Measurements from ENCODE around the gene MARCHF9. TPM values are rescaled to one million over a fixed set of nuclear protein-coding genes. Genes with fewer than 3 reads are reported as not detected.
A peak's percentile ranks its signal among the peaks of the same experiment; 100 is the strongest.

MARCHF9 gene
- total and polyA plus RNA-seq, 4 donors = 4.8 to 29.9 (median 14.0) TPM

DNA sequence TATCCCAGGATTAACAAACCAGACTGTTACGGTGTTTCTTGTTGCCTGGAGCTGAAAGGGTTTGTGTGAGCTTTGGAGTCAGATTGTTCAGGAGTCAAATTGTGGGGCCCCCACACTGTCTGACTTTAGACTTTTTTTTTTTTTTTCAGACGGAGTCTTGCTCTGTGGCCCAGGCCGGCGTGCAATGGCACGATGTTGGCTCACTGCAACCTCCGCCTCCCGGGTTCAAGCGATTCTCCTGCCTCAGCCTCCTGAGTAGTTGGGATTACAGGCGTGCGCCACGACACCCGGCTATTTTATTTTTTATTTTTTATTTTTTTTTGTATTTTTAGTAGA is 28.5 kb downstream of the MARCHF9 start:
- intact Hi-C loops (cut with DNase I) = loop anchor here in 1 of 2 donors (5.0 kb wide), 1 partner anchor 124 kb away; no protein-coding TSS in a partner anchor
- no peak for ATAC-seq (ENCODE audit: low FRiP score)
- DNase-seq = no peak
- Histone ChIP-seq H3K9me3 (ENCODE audit: control insufficient read depth, low read length) (no peaks in the 10 kb centered on the region), H3K27ac (ENCODE audit: low read depth in 1 of 2, low read length in 2 of 2) (no peak overlapping the region), H3K36me3 (ENCODE audit: control insufficient read depth in 1 of 2, insufficient read depth in 2 of 2, low read length in 1 of 2) (peaks cover 2 to 7% of the 10 kb centered on the region in 2 donors), H3K27me3 (ENCODE audit: control insufficient read depth in 1 of 2, insufficient read depth in 2 of 2, low read length in 1 of 2) (no peaks in the 10 kb centered on the region), H3K4me3 (ENCODE audit: low read length in 2 of 2) (peak overlapping the region; percentile 16 to 95), H3K4me1 (ENCODE audit: control insufficient read depth in 1 of 2, insufficient read depth in 2 of 2, low read length in 2 of 2) (no peaks in the 10 kb centered on the region)
- WGBS, 2 donors = 84 to 86% methylated on average over 12 of the region's 12 CpGs

- no peak overlapping the region for H3K4me3 ChIP-seq (ENCODE audit: low read length in 2 of 2)
- intact Hi-C loops (cut with DNase I) = loop anchor here in 1 of 2 donors (5.0 kb wide), 1 partner anchor 123 kb away; no protein-coding TSS in a partner anchor
- DNase-seq (no peak), ATAC-seq (ENCODE audit: low FRiP score) (no peak)
- no peaks in the 10 kb centered on the region for H3K9me3 ChIP-seq (ENCODE audit: control insufficient read depth, low read length)
- H3K36me3 ChIP-seq (ENCODE audit: control insufficient read depth in 1 of 2, insufficient read depth in 2 of 2, low read length in 1 of 2) = peaks cover 2 to 7% of the 10 kb centered on the region in 2 donors
- no peak overlapping the region for H3K27ac ChIP-seq (ENCODE audit: low read depth in 1 of 2, low read length in 2 of 2)
- H3K27me3 ChIP-seq (ENCODE audit: control insufficient read depth in 1 of 2, insufficient read depth in 2 of 2, low read length in 1 of 2) = no peaks in the 10 kb centered on the region
- 92 to 93% methylated on average over 11 of the region's 11 CpGs for WGBS, 2 donors
- H3K4me1 ChIP-seq (ENCODE audit: control insufficient read depth in 1 of 2, insufficient read depth in 2 of 2, low read length in 2 of 2) = no peaks in the 10 kb centered on the region
These were observed 29.0 kb downstream of the MARCHF9 start for GRCh38 chr12:57783861-57784260.

DNA sequence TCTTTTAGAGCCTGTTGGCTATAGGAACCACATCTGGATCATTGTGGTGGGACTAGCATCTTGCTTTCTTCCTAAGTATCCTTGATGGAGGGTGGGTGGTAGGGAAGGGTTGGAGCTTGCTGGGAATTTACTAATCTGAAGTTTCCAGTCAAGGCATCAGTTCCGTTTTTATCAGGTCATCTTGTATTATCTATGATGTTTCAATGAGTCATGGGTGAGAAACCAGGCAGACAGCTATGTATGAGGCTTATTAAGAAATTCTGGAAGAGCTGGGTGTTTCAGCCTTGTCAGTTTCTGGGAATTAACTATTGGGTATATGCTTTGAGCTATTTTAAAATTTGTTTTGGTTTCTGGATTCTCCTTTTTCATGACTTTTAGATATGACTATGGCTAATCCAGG is 39.0 kb downstream of the MARCHF9 start:
- H3K4me1 ChIP-seq (ENCODE audit: control insufficient read depth in 1 of 2, insufficient read depth in 2 of 2, low read length in 2 of 2) = no peaks in the 10 kb centered on the region
- intact Hi-C loops (cut with DNase I) = no loop called here
- H3K27ac ChIP-seq (ENCODE audit: low read depth in 1 of 2, low read length in 2 of 2) = no peak overlapping the region
- no peaks in the 10 kb centered on the region for H3K27me3 ChIP-seq (ENCODE audit: control insufficient read depth in 1 of 2, insufficient read depth in 2 of 2, low read length in 1 of 2)
- DNase-seq (no peak), ATAC-seq (ENCODE audit: low FRiP score) (no peak)
- H3K36me3 ChIP-seq (ENCODE audit: control insufficient read depth in 1 of 2, insufficient read depth in 2 of 2, low read length in 1 of 2) = peaks cover 4% of the 10 kb centered on the region in 2 donors
- no peaks in the 10 kb centered on the region for H3K9me3 ChIP-seq (ENCODE audit: control insufficient read depth, low read length)
- no peak overlapping the region for H3K4me3 ChIP-seq (ENCODE audit: low read length in 2 of 2)
- 21 to 25% methylated on average over 1 of the region's 1 CpG for WGBS, 2 donors

DNA sequence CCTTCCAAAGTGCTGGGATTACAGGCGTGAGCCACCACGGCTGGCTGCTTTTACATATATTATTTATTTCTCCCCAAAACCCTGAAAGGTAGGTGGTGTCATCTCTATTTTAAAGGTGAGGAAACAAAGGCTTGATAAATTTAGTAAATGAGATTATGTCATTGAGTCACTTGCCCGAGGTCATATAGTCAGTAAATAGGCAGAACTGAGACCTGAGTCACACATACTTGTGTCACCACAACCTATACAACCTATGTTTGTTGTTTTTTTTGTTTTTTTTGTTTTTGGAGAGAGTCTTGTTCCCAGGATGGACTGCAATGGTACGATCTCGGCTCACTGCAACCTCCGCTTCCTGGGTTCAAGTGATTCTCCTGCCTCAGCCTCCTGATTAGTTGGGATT is 40.5 kb downstream of the MARCHF9 start:
- no peaks in the 10 kb centered on the region for H3K9me3 ChIP-seq (ENCODE audit: control insufficient read depth, low read length)
- ATAC-seq (ENCODE audit: low FRiP score) (no peak), DNase-seq (no peak)
- H3K27ac ChIP-seq (ENCODE audit: low read depth in 1 of 2, low read length in 2 of 2) = no peak overlapping the region
- H3K4me3 ChIP-seq (ENCODE audit: low read length in 2 of 2) = no peak overlapping the region
- H3K27me3 ChIP-seq (ENCODE audit: control insufficient read depth in 1 of 2, insufficient read depth in 2 of 2, low read length in 1 of 2) = no peaks in the 10 kb centered on the region
- no peaks in the 10 kb centered on the region for H3K4me1 ChIP-seq (ENCODE audit: control insufficient read depth in 1 of 2, insufficient read depth in 2 of 2, low read length in 2 of 2)
- H3K36me3 ChIP-seq (ENCODE audit: control insufficient read depth in 1 of 2, insufficient read depth in 2 of 2, low read length in 1 of 2) = peaks cover 4 to 6% of the 10 kb centered on the region in 2 donors
- intact Hi-C loops (cut with DNase I) = no loop called here
- WGBS, 2 donors = 90 to 95% methylated on average over 6 of the region's 6 CpGs

DNA sequence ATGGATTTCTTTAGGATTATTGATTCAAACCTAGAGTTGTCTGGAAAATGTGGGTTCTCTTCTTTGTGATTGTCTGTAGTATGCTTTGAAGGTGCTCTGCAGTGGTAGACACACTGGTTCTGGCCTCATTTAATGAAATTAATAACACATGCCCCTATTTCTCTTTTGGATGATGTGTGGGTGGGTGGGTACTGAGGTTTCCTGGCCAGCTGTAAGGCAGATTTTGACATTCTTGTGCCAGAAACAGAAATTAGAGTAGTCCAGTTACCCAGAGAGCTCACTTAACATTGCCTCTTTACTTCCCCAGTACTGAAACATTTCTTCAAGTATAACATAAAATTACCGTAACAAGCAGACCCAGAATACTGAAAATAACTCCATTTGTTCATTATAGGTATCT is 42.1 kb downstream of the MARCHF9 start:
- intact Hi-C loops (cut with DNase I) = no loop called here
- DNase-seq (no peak), ATAC-seq (ENCODE audit: low FRiP score) (no peak)
- WGBS, 2 donors = 89 to 93% methylated on average over 1 of the region's 1 CpG
- Histone ChIP-seq H3K9me3 (ENCODE audit: control insufficient read depth, low read length) (no peaks in the 10 kb centered on the region), H3K27ac (ENCODE audit: low read depth in 1 of 2, low read length in 2 of 2) (no peak overlapping the region), H3K4me1 (ENCODE audit: control insufficient read depth in 1 of 2, insufficient read depth in 2 of 2, low read length in 2 of 2) (no peaks in the 10 kb centered on the region), H3K4me3 (ENCODE audit: low read length in 2 of 2) (no peak overlapping the region), H3K27me3 (ENCODE audit: control insufficient read depth in 1 of 2, insufficient read depth in 2 of 2, low read length in 1 of 2) (no peaks in the 10 kb centered on the region), H3K36me3 (ENCODE audit: control insufficient read depth in 1 of 2, insufficient read depth in 2 of 2, low read length in 1 of 2) (peaks cover 4 to 7% of the 10 kb centered on the region in 2 donors)

DNA sequence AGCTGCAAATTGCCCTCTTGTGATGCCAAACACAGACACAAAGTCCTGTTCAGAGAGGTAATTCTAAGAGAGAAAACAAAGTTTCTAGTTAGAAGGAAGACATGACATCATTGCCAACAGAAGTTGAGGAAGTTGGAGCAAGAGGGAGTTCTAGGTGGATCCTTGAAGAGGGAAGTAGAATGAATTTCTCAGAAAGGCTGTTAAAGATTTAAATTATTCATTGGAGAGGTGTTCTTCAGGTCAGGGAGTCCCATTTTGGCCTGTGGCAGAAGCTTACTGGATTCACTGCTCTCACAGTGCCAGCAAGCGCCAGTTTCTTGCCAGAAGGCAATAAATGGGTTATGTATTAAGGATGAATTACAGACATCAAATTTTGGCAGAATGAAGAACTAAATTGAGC is 43.0 kb downstream of the MARCHF9 start:
- intact Hi-C loops (cut with DNase I) = no loop called here

GRCh38 chr12:57800965-57801364 is 46.1 kb downstream of the MARCHF9 start:
- intact Hi-C loops (cut with DNase I) = no loop called here
- Histone ChIP-seq H3K9me3 (ENCODE audit: control insufficient read depth, low read length) (no peaks in the 10 kb centered on the region), H3K27ac (ENCODE audit: low read depth in 1 of 2, low read length in 2 of 2) (no peak overlapping the region), H3K4me3 (ENCODE audit: low read length in 2 of 2) (no peak overlapping the region), H3K36me3 (ENCODE audit: control insufficient read depth in 1 of 2, insufficient read depth in 2 of 2, low read length in 1 of 2) (peaks cover 4 to 7% of the 10 kb centered on the region in 2 donors), H3K4me1 (ENCODE audit: control insufficient read depth in 1 of 2, insufficient read depth in 2 of 2, low read length in 2 of 2) (no peaks in the 10 kb centered on the region), H3K27me3 (ENCODE audit: control insufficient read depth in 1 of 2, insufficient read depth in 2 of 2, low read length in 1 of 2) (no peaks in the 10 kb centered on the region)
- no peak for ATAC-seq (ENCODE audit: low FRiP score)
- 93 to 95% methylated on average over 3 of the region's 3 CpGs for WGBS, 2 donors
- no peak for DNase-seq

More for the DNA sequence above, 43.0 kb downstream of the MARCHF9 start:
- Histone ChIP-seq H3K4me1 (ENCODE audit: control insufficient read depth in 1 of 2, insufficient read depth in 2 of 2, low read length in 2 of 2) (no peaks in the 10 kb centered on the region), H3K36me3 (ENCODE audit: control insufficient read depth in 1 of 2, insufficient read depth in 2 of 2, low read length in 1 of 2) (peaks cover 4 to 8% of the 10 kb centered on the region in 2 donors), H3K27me3 (ENCODE audit: control insufficient read depth in 1 of 2, insufficient read depth in 2 of 2, low read length in 1 of 2) (no peaks in the 10 kb centered on the region), H3K9me3 (ENCODE audit: control insufficient read depth, low read length) (no peaks in the 10 kb centered on the region), H3K4me3 (ENCODE audit: low read length in 2 of 2) (no peak overlapping the region), H3K27ac (ENCODE audit: low read depth in 1 of 2, low read length in 2 of 2) (no peak overlapping the region)
- no peak for DNase-seq
- ATAC-seq (ENCODE audit: low FRiP score) = no peak
- whole genome bisulfite sequencing, 2 donors = 93 to 96% methylated on average over 1 of the region's 1 CpG

DNA sequence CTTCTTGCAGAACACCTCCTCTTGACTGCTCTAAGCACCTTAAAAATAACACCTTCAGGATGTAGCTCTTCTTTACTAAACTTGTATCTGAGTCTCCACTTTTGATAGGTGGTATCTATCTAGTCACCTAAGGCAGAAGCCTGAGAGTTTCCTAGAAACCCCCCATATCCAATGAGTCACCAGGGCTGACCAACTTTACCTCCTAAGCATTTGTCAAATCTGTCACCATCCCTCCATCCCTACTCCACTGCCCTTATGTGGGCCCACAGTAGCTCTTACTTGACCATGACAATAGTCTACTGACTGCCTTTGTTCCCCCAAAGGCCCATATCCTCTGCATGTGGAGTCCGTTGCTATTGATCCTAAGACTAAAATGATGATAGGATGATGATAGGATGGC is 47.7 kb downstream of the MARCHF9 start:
- intact Hi-C loops (cut with DNase I) = loop anchor here (1.0 to 2.0 kb wide), 2 partner anchors 102 to 103 kb away; no protein-coding TSS in a partner anchor
- no peaks in the 10 kb centered on the region for H3K27me3 ChIP-seq (ENCODE audit: control insufficient read depth in 1 of 2, insufficient read depth in 2 of 2, low read length in 1 of 2)
- H3K9me3 ChIP-seq (ENCODE audit: control insufficient read depth, low read length) = no peaks in the 10 kb centered on the region
- H3K4me3 ChIP-seq (ENCODE audit: low read length in 2 of 2) = no peak overlapping the region
- DNase-seq (no peak), ATAC-seq (ENCODE audit: low FRiP score) (no peak)
- WGBS, 2 donors = 86 to 93% methylated on average over 1 of the region's 1 CpG
- no peak overlapping the region for H3K27ac ChIP-seq (ENCODE audit: low read depth in 1 of 2, low read length in 2 of 2)
- peaks cover 0 to 8% of the 10 kb centered on the region in 2 donors for H3K36me3 ChIP-seq (ENCODE audit: control insufficient read depth in 1 of 2, insufficient read depth in 2 of 2, low read length in 1 of 2)
- no peaks in the 10 kb centered on the region for H3K4me1 ChIP-seq (ENCODE audit: control insufficient read depth in 1 of 2, insufficient read depth in 2 of 2, low read length in 2 of 2)

DNA sequence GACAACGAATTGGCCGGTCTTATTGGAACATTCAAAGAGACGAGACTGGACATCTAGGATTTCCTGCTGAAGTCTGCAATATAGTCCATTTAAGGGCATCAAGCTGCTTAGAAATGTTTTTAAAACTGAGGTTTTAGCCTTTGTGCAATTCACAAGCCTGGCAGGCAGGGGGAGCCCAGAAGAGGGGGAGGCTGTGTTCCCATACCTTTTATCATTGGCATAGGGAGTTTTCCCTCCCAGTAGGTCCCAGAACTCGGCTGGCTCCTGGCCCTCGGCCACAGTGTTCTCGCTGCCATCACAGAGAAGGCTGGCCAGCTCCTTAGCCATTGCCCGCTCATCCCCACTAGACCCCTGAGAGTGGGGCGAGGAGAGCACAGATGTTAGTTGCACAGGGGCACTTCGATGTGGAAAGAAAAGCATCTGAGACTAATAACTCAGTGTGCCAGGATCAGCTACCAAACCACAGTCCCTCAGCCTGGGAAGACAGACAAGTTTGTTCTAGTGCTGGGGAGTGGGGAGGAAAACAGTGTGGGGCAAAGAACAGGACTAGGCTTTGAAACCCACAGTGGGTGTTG is 48.5 kb downstream of the MARCHF9 start:
- intact Hi-C loops (cut with DNase I) = loop anchor here in 1 of 2 donors (2.0 kb wide), 1 partner anchor 101 kb away; no protein-coding TSS in a partner anchor
- DNase-seq (peak; percentile 65 to 87), ATAC-seq (ENCODE audit: low FRiP score) (peak; percentile 82)
- no peak overlapping the region for H3K4me3 ChIP-seq (ENCODE audit: low read length in 2 of 2)
- H3K27me3 ChIP-seq (ENCODE audit: control insufficient read depth in 1 of 2, insufficient read depth in 2 of 2, low read length in 1 of 2) = no peaks in the 10 kb centered on the region
- H3K4me1 ChIP-seq (ENCODE audit: control insufficient read depth in 1 of 2, insufficient read depth in 2 of 2, low read length in 2 of 2) = no peaks in the 10 kb centered on the region
- H3K36me3 ChIP-seq (ENCODE audit: control insufficient read depth in 1 of 2, insufficient read depth in 2 of 2, low read length in 1 of 2) = peaks cover 2 to 10% of the 10 kb centered on the region in 2 donors
- WGBS, 2 donors = 7 to 12% methylated on average over 9 of the region's 9 CpGs
- H3K9me3 ChIP-seq (ENCODE audit: control insufficient read depth, low read length) = no peaks in the 10 kb centered on the region
- H3K27ac ChIP-seq (ENCODE audit: low read depth in 1 of 2, low read length in 2 of 2) = no peak overlapping the region

All from aorta (tissue), 5 donors.